Neutrophil (primary cell): ENCODE measurements around the gene MCF2L.
"Not testable (repeated sequence)": the region's sequence is repeated elsewhere in the genome, so short reads cannot be mapped to it uniquely, and the experiment has no call there.

Experiments used
- H3K27ac ChIP-seq: fragments of 200-600 bp; sonication (generic); 2 replicates; pipeline ENCODE4 v1.5.1; 2016; ENCODE audit warnings: mild to moderate bottlenecking, moderate library complexity
- H3K27me3 ChIP-seq: fragments of 200-600 bp; sonication (generic); 2 replicates; pipeline ENCODE4 v1.6.0; 2016; ENCODE audit warnings: mild to moderate bottlenecking
- H3K36me3 ChIP-seq: fragments of 200-600 bp; sonication (generic); 2 replicates; pipeline ENCODE4 v1.5.1; 2017
- H3K4me1 ChIP-seq, 2 experiments: fragments of 200-600 bp in 1 of 2; sonication (generic) in 1 of 2; 1 replicate in 1 of 2; 2 replicates in 1 of 2; pipeline versions ENCODE4 v1.5.1 to v1.6.1; 2013 to 2016; ENCODE audit warnings: low read depth in 1 of 2, low read length in 1 of 2, mild to moderate bottlenecking in 1 of 2, moderate library complexity in 1 of 2; ENCODE audit not compliant: control insufficient read depth in 1 of 2, insufficient read depth in 1 of 2
- H3K4me3 ChIP-seq, 2 experiments: fragments of 200-600 bp in 1 of 2; sonication (generic) in 1 of 2; 1 replicate in 1 of 2; 2 replicates in 1 of 2; pipeline ENCODE4 v1.5.1; 2013 to 2016; ENCODE audit warnings: low read depth in 1 of 2, low read length in 1 of 2, mild to moderate bottlenecking in 1 of 2, moderate library complexity in 1 of 2
- H3K9me3 ChIP-seq: fragments of 200-600 bp; sonication (generic); 2 replicates; pipeline ENCODE4 v1.5.1; 2016
- TF ChIP-seq, protein P1 (sequence below): fragments of 200-600 bp; sonication (generic); IDR thresholded peaks from 2 replicates; pipeline ENCODE4 v1.5.1; 2016; ENCODE audit warnings: antibody characterized with exemption

Gene MCF2L

DNA sequence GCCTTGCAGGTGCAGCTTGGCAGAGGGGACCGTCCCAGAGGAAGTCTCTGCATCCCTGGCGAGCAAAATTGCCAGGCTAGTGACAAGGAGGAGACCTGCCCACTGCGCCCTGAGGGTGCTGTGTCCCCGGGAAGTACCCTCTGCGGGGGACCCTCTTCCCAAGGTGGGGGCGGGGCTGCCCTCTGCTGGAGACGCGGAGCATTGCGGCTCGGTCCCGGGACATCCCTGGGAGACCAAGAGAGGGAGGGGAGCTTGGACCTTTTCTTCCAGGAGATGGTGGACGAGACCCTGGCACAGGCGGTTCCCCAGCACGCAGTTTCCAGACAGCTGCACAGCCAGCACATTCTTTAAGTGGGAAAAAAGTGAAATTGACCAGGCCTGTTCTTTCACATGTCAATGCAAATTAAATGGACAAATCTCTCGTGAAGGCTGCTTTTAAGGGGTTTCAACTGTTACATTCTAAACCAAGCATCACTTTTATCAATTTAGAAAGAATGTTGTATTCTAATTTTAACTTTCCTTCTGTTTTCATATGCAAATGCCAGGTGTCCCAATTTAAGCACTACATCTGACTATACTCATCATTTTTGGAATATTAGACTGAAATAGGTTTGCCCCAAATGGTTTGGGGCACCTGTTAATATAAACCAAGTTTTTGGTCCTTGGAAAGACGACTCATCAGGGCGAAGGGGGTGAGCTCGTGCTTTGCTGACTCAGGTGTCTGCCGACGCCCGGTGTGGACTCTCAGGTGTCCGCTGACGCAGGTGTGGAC lies 60.7 kb downstream of the MCF2L start:
- Histone ChIP-seq H3K27ac (no peak overlapping the region), H3K27me3 (no peaks in the 10 kb centered on the region), H3K4me1 (no peaks in the 10 kb centered on the region), H3K9me3 (no peaks in the 10 kb centered on the region), H3K4me3 (no peak overlapping the region), H3K36me3 (no peaks in the 10 kb centered on the region)
- TF ChIP-seq, protein P1, sequence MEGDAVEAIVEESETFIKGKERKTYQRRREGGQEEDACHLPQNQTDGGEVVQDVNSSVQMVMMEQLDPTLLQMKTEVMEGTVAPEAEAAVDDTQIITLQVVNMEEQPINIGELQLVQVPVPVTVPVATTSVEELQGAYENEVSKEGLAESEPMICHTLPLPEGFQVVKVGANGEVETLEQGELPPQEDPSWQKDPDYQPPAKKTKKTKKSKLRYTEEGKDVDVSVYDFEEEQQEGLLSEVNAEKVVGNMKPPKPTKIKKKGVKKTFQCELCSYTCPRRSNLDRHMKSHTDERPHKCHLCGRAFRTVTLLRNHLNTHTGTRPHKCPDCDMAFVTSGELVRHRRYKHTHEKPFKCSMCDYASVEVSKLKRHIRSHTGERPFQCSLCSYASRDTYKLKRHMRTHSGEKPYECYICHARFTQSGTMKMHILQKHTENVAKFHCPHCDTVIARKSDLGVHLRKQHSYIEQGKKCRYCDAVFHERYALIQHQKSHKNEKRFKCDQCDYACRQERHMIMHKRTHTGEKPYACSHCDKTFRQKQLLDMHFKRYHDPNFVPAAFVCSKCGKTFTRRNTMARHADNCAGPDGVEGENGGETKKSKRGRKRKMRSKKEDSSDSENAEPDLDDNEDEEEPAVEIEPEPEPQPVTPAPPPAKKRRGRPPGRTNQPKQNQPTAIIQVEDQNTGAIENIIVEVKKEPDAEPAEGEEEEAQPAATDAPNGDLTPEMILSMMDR: no peak

DNA sequence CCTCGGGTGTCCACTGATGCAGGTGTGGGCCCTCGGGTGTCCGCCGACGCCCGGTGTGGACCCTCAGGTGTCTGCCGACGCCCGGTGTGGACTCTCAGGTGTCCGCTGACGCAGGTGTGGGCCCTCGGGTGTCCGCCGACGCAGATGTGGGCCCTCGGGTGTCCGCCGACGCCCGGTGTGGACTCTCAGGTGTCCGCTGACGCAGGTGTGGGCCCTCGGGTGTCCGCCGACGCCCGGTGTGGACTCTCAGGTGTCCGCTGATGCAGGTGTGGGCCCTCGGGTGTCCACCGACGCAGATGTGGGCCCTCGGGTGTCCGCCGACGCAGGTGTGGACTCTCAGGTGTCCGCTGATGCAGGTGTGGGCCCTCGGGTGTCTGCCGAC lies 61.2 kb downstream of the MCF2L start:
- not testable (repeated sequence) for H3K4me1 ChIP-seq, H3K9me3 ChIP-seq, H3K4me3 ChIP-seq, H3K27me3 ChIP-seq, H3K27ac ChIP-seq, H3K36me3 ChIP-seq

DNA sequence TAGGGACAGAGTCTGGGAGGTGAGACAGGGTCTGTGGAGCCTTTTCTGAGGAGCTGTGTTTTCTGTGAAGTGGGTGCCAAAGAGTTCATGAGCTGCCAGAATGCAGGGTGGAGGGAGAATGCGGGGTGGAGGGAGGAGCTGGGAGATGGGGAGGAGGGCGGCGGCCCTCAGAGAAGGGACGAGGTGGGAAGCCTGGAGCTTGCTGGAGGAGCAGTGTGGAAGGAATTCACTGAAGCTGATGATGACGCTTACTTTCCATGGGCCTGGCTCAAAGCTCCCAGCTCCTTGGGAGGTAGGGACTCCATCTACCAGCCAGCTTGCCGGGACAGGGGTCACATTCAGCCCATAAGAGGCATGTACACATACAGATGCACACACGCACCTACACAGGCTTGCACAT lies 62.5 kb downstream of the MCF2L start:
- no peaks in the 10 kb centered on the region for H3K27me3 ChIP-seq
- TF ChIP-seq, protein P1: no peak
- H3K4me1 ChIP-seq: peaks cover 15 to 16% of the 10 kb centered on the region in 2 experiments
- H3K9me3 ChIP-seq: no peaks in the 10 kb centered on the region
- no peak overlapping the region for H3K27ac ChIP-seq
- H3K36me3 ChIP-seq: no peaks in the 10 kb centered on the region
- no peak overlapping the region for H3K4me3 ChIP-seq

DNA sequence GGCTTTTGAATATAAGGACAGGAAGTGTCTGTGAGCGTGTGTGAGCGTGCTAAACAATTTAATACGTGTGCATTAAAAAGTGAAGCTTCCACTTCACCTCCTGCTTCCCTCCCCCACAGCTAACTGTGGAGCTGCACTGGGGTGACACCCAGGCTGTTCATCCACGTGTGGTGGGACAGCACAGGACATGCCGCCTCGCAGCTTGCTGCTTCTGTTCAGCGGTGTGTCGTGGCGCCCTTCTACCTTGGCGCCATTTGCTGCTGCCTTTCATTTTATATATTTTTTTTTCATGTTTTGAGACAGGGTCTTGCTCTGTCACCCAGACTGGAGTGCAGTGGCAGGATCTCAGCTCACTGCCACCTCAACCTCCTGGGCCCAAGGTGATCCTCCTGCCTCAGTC lies 63.3 kb downstream of the MCF2L start:
- no peaks in the 10 kb centered on the region for H3K27me3 ChIP-seq
- H3K27ac ChIP-seq: no peak overlapping the region
- TF ChIP-seq, protein P1: no peak
- H3K36me3 ChIP-seq: no peaks in the 10 kb centered on the region
- H3K4me3 ChIP-seq: no peak overlapping the region
- H3K4me1 ChIP-seq: peaks cover 19 to 20% of the 10 kb centered on the region in 2 experiments
- no peaks in the 10 kb centered on the region for H3K9me3 ChIP-seq

DNA sequence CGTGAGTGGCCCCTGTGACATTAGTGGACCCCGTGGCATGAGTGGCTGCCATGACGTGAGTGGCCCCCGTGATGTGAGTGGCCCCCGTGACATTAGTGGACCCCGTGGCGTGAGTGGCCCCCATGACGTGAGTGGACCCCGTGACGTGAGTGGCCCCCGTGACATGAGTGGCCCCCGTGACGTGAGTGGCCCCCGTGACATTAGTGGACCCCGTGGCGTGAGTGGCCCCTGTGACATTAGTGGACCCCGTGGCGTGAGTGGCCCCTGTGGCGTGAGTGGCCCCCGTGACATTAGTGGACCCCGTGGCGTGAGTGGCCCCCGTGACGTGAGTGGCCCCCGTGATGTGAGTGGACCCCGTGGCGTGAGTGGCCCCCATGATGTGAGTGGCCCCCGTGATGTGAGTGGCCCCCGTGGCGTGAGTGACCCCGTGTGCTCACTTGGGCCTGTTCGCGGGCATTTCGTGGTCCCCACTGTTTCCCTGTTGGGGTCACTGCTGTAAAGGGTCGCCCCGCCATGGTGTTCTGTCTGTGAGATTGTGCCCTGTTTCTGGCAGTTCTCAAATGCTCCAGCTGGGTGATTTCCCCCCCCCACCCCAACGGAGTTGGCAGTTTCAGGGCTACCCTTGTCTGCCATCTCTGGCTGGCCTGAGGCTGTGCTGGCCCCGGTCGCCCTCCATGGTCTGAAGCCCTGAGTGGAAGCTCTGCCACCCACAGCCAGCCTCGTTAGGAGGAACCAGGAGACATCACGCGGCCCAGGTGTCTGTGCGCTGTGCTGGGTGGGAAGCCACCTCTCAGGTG lies 64.2 kb downstream of the MCF2L start:
- TF ChIP-seq, protein P1: no peak
- Histone ChIP-seq H3K4me1 (peaks cover 19 to 20% of the 10 kb centered on the region in 2 experiments), H3K9me3 (no peaks in the 10 kb centered on the region), H3K36me3 (no peaks in the 10 kb centered on the region), H3K27ac (no peak overlapping the region), H3K27me3 (no peaks in the 10 kb centered on the region), H3K4me3 (no peak overlapping the region)
